ENCODE data around the gene PIGB. TPM values are rescaled to one million over a fixed set of nuclear protein-coding genes. Genes with fewer than 3 reads are reported as not detected.
A peak's percentile ranks its signal among the peaks of the same experiment; 100 is the strongest.
"Not testable (repeated sequence)": the region's sequence is repeated elsewhere in the genome, so short reads cannot be mapped to it uniquely, and the experiment has no call there.

The PIGB gene
- total RNA-seq, 2 experiments from 2014 or later: 28.9 to 29.3 TPM

- Mint-ChIP-seq H3K4me1 (peaks cover 15% of the 10 kb centered on the region), H3K9me3 (peaks cover 10% of the 10 kb centered on the region), H3K4me3 (no peak overlapping the region), H3K27me3 (no peaks in the 10 kb centered on the region), H3K36me3 (ENCODE audit: low read depth) (peaks cover 36% of the 10 kb centered on the region), H3K27ac (no peak overlapping the region)
- CTCF ChIA-PET: interaction anchor here (2.8 kb wide), 1 partner anchor 10 kb away, joined by 9 read pairs; the partner anchor contains the start of genes CCPG1 and PIERCE2
- POLR2A ChIA-PET: interaction anchor here (2.9 kb wide), 1 partner anchor 10 kb away, joined by 16 read pairs; the partner anchor contains the start of genes CCPG1 and PIERCE2
- no peak for DNase-seq
Measured at GRCh38 chr15:55398243-55398642, 79.2 kb downstream of the PIGB start.

- Mint-ChIP-seq H3K4me1 (peaks cover 29% of the 10 kb centered on the region), H3K36me3 (ENCODE audit: low read depth) (peaks cover 30% of the 10 kb centered on the region)
- H3K27ac Mint-ChIP-seq, H3K27me3 Mint-ChIP-seq, H3K4me3 Mint-ChIP-seq, H3K9me3 Mint-ChIP-seq, DNase-seq: not testable (repeated sequence)
- CTCF ChIA-PET: interaction anchor here (0.6 to 2.8 kb wide), 2 partner anchors 8 to 368 kb away, joined by 5 to 9 read pairs; partner anchors contain the start of genes CCPG1 and PIERCE2
- POLR2A ChIA-PET: interaction anchor here (1.2 kb wide), 1 partner anchor 9 kb away, joined by 3 read pairs; the partner anchor contains the start of gene PIERCE2
Measured at GRCh38 chr15:55400050-55400449, 81.0 kb downstream of the PIGB start.

- Mint-ChIP-seq H3K36me3 (ENCODE audit: low read depth) (peaks cover 18% of the 10 kb centered on the region), H3K27me3 (no peaks in the 10 kb centered on the region), H3K4me1 (peaks cover 37% of the 10 kb centered on the region), H3K9me3 (peaks cover 4% of the 10 kb centered on the region), H3K4me3 (no peak overlapping the region), H3K27ac (no peak overlapping the region)
- POLR2A ChIA-PET: interaction anchor here (1.5 kb wide), 1 partner anchor 82 kb away, joined by 5 read pairs; the partner anchor contains the start of genes PIGB and PIGBOS1
- CTCF ChIA-PET: interaction anchor here (1.9 kb wide), 1 partner anchor 37 kb away, joined by 7 read pairs; no protein-coding TSS in a partner anchor
- DNase-seq: no peak
Measured at GRCh38 chr15:55401786-55402246, 82.8 kb downstream of the PIGB start.

- Mint-ChIP-seq H3K4me3 (no peak overlapping the region), H3K4me1 (peaks cover 41% of the 10 kb centered on the region), H3K27ac (peak overlapping the region; percentile 43), H3K9me3 (no peaks in the 10 kb centered on the region), H3K36me3 (ENCODE audit: low read depth) (peaks cover 13% of the 10 kb centered on the region), H3K27me3 (no peaks in the 10 kb centered on the region)
- DNase-seq: no peak
- CTCF ChIA-PET: interaction anchor here (1.9 kb wide), 1 partner anchor 36 kb away, joined by 7 read pairs; no protein-coding TSS in a partner anchor
- POLR2A ChIA-PET: interaction anchor here (1.5 kb wide), 1 partner anchor 83 kb away, joined by 5 read pairs; the partner anchor contains the start of genes PIGB and PIGBOS1
Measured at GRCh38 chr15:55402707-55403106, 83.7 kb downstream of the PIGB start.

- Mint-ChIP-seq H3K36me3 (ENCODE audit: low read depth) (peaks cover 10% of the 10 kb centered on the region), H3K9me3 (no peaks in the 10 kb centered on the region), H3K27me3 (no peaks in the 10 kb centered on the region), H3K27ac (peak overlapping the region; percentile 45), H3K4me1 (peaks cover 43% of the 10 kb centered on the region), H3K4me3 (no peak overlapping the region)
- POLR2A ChIA-PET: interaction anchor here (1.0 to 2.8 kb wide), 2 partner anchors 84 to 87 kb away, joined by 6 to 11 read pairs; partner anchors contain the start of genes PIGB and PIGBOS1
- DNase-seq: no peak
- CTCF ChIA-PET: no interaction called here
Measured at GRCh38 chr15:55403531-55403930, 84.5 kb downstream of the PIGB start.

Other genes starting within 250 kb of the PIGB start
- 100 to 1,000 TPM; 107 to 111 TPM for gene RSL24D1, start 122.3 kb upstream of the PIGB start, total RNA-seq
- 10 to 100 TPM; 99.0 to 99.9 TPM for gene RAB27A, start 29.4 kb upstream of the PIGB start, total RNA-seq
- 10 to 100 TPM; 14.7 to 14.9 TPM for gene PIGBOS1, start 99 bp upstream of the PIGB start, total RNA-seq
- 10 to 100 TPM; 33.3 to 33.4 TPM for gene CCPG1, start 89.1 kb downstream of the PIGB start, total RNA-seq
- gene PIERCE2, start 89.3 kb downstream of the PIGB start, total RNA-seq: not detected
- not detected for gene DNAAF4, start 189.0 kb downstream of the PIGB start, total RNA-seq

Data from activated CD4-positive, alpha-beta memory T cell treated with anti-CD3 and anti-CD28 coated beads, Interleukin-2, amount 10 ng/mL, durations not matched to agents 7 days and 5 days (primary cell).